Measurements from ENCODE around the gene TMEM176B.

Gene TMEM176B

DNA sequence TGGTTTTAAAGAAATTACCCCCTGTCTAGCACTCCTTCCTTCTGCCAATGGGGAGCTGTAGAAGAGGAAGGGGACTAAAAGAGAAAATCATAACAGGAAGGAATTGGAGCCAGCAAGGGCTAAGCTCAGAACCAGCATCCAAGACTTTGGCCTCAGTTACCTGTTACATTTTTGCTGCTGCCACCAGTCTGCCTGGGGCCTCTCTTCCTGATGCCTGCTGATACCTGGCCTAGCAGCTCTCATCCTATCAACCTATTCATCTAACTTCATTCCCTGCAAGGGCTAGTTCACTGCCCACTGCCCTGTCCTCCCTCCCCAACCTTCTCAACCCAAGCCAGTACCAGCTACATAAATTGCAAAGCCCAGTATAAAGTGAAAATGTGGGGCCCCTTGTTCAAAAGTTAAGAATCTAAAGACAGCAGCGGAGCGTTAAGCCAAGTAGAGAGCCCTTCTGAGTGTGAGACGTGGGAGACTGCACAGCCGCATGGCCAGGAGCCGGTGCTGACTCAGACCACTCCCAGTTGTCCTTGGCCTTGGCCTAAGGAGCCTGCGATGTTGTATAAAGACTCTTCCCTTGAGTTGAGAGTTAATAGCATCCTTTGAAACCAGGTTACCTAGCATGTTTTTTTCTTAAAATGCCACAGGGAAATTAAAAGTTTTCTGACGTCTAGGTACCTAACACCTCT is 38.9 kb upstream of the TMEM176B start:
- no peak for FAIRE-seq
- no peak for DNase-seq (ENCODE audit: insufficient read length, low spot score)
- TF ChIP-seq PAX5 (IDR thresholded peaks at IDR 0.05; ENCODE audit: insufficient read depth, low read length, severe bottlenecking) = no peak
- no peak for TF ChIP-seq POLR2AphosphoS5 (IDR thresholded peaks at IDR 0.05; ENCODE audit: low read depth, low read length)
- no peak for TF ChIP-seq POLR2A (IDR thresholded peaks at IDR 0.05; ENCODE audit: low read depth, low read length)
- no peak for TF ChIP-seq TAF1 (IDR thresholded peaks at IDR 0.05; ENCODE audit: low read depth, low read length)
- TF ChIP-seq SPI1 (IDR thresholded peaks at IDR 0.05; ENCODE audit: low read depth, low read length) = no peak
- TF ChIP-seq POU2F2 (IDR thresholded peaks at IDR 0.05; ENCODE audit: low read depth, low read length) = no peak

DNA sequence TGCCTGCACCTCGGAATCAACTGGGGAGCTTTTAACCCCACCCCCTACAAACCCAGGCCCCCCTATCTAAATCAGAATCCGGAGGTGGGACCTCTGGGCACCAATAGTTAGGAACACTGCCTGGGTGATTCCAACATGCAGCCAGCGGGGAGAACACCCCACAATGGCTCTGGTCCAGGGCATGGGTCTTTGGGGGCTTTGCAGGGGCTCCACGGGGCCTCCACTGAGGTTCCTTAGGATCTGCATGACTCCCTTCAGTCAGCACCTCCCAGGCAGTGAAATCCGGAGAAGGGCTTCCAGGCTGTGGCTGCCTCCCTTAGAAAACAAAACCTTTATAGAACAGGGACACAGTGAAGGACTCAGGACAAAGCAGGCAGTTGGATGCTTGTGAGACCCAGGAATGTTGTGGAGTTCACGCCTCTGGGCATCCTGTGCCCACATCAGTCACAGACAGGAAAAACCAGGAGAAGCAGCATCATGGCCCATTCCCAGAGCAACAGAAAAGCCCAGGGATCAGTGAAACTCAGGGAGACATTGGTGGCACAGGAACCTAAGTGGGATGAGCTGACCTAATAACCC is 35.6 kb upstream of the TMEM176B start:
- TF ChIP-seq TAF1 (IDR thresholded peaks at IDR 0.05; ENCODE audit: low read depth, low read length) = no peak
- TF ChIP-seq POLR2A (IDR thresholded peaks at IDR 0.05; ENCODE audit: low read depth, low read length) = no peak
- no peak for TF ChIP-seq PAX5 (IDR thresholded peaks at IDR 0.05; ENCODE audit: insufficient read depth, low read length, severe bottlenecking)
- TF ChIP-seq SPI1 (IDR thresholded peaks at IDR 0.05; ENCODE audit: low read depth, low read length) = no peak
- TF ChIP-seq POU2F2 (IDR thresholded peaks at IDR 0.05; ENCODE audit: low read depth, low read length) = no peak
- no peak for TF ChIP-seq POLR2AphosphoS5 (IDR thresholded peaks at IDR 0.05; ENCODE audit: low read depth, low read length)
- DNase-seq (ENCODE audit: insufficient read length, low spot score) (no peak), FAIRE-seq (no peak)

DNA sequence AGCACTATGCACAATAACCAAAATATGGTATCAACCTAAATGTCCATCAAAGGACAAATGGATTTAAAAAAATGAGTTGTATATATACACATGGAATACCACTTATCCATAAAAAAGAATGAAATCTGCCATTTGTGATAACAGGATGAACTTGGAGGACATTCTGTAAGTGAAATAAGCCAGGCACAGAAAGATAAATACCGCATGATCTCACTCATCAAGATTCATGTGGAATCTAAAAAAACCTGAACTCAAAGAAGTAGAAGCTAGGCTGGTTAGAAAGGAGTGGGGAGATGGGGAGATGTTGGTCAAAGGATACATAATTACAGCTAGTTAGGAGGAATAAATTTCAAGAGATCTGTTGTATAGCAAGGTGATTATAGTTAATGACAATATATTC is 34.9 kb upstream of the TMEM176B start:
- TF ChIP-seq PAX5 (IDR thresholded peaks at IDR 0.05; ENCODE audit: insufficient read depth, low read length, severe bottlenecking) (no peak), TAF1 (IDR thresholded peaks at IDR 0.05; ENCODE audit: low read depth, low read length) (no peak), POU2F2 (IDR thresholded peaks at IDR 0.05; ENCODE audit: low read depth, low read length) (no peak)
- no peak for FAIRE-seq
- no peak for DNase-seq (ENCODE audit: insufficient read length, low spot score)

DNA sequence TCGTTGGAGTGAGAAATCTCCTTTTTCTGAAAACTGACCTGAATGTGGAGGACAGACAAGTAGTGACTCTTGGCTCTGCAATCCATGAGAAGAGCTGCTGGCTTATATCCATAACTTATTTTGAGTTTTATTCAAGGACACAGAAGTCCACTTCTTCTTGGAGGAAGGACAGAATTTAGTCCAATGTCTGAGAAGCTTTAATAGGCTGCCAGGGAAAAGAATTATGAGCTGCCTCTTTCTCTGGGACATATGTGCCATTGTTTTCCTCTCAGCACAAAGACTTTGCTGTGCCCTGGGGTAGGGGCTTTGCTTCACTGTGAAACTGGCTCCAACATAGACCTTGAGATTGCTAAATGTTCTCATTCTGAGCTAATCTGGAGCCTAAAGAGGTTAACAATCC is 31.7 kb upstream of the TMEM176B start:
- FAIRE-seq = no peak
- DNase-seq (ENCODE audit: insufficient read length, low spot score) = no peak
- no peak for TF ChIP-seq PAX5 (IDR thresholded peaks at IDR 0.05; ENCODE audit: insufficient read depth, low read length, severe bottlenecking)
- no peak for TF ChIP-seq TAF1 (IDR thresholded peaks at IDR 0.05; ENCODE audit: low read depth, low read length)
- no peak for TF ChIP-seq POLR2AphosphoS5 (IDR thresholded peaks at IDR 0.05; ENCODE audit: low read depth, low read length)
- no peak for TF ChIP-seq SPI1 (IDR thresholded peaks at IDR 0.05; ENCODE audit: low read depth, low read length)
- no peak for TF ChIP-seq POU2F2 (IDR thresholded peaks at IDR 0.05; ENCODE audit: low read depth, low read length)
- no peak for TF ChIP-seq POLR2A (IDR thresholded peaks at IDR 0.05; ENCODE audit: low read depth, low read length)

DNA sequence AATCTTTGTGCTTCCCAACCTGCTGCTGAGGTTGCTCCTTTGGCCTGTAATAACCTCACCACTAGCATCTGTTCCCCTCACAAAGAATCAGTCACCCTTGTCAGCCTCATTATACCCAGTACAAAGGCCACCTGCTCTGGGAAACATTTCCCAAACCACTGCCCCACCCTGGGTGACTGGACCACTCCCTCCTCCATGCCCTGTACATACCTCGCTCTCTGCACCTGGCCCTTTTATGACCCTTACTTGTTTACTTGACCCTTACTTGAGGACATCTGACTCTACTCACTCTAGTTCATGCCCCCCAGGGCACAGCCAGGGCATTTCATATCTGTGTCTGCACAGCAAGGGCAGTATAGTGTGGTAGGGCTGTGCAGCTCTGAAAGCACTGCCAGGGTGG is 30.8 kb upstream of the TMEM176B start:
- DNase-seq (ENCODE audit: insufficient read length, low spot score) = no peak
- TF ChIP-seq POLR2A (IDR thresholded peaks at IDR 0.05; ENCODE audit: low read depth, low read length) (no peak), POU2F2 (IDR thresholded peaks at IDR 0.05; ENCODE audit: low read depth, low read length) (no peak), POLR2AphosphoS5 (IDR thresholded peaks at IDR 0.05; ENCODE audit: low read depth, low read length) (no peak), SPI1 (IDR thresholded peaks at IDR 0.05; ENCODE audit: low read depth, low read length) (no peak), PAX5 (IDR thresholded peaks at IDR 0.05; ENCODE audit: insufficient read depth, low read length, severe bottlenecking) (no peak), TAF1 (IDR thresholded peaks at IDR 0.05; ENCODE audit: low read depth, low read length) (no peak)

DNA sequence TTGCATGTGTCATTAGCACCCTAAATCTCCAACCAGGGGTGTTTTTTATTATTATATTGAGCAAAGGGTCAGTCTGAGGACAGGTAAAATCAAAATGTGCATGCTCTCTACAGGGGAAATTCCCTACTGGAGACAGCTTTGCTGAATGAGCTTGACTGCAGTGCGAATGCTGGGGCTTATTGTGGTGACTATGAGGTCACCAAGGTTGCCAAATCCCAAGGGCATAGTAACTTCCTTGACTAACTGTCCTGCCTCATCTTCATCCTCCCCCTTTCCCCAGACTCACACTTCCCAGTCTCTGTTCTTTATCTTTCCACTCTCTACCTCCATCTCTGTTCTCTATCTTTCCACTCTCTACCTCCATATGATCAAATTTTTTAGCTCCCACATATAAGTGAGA is 29.3 kb upstream of the TMEM176B start:
- TF ChIP-seq POLR2A (IDR thresholded peaks at IDR 0.05; ENCODE audit: low read depth, low read length) (no peak), TAF1 (IDR thresholded peaks at IDR 0.05; ENCODE audit: low read depth, low read length) (no peak), SPI1 (IDR thresholded peaks at IDR 0.05; ENCODE audit: low read depth, low read length) (no peak), POU2F2 (IDR thresholded peaks at IDR 0.05; ENCODE audit: low read depth, low read length) (no peak), POLR2AphosphoS5 (IDR thresholded peaks at IDR 0.05; ENCODE audit: low read depth, low read length) (no peak), PAX5 (IDR thresholded peaks at IDR 0.05; ENCODE audit: insufficient read depth, low read length, severe bottlenecking) (no peak)
- no peak for DNase-seq (ENCODE audit: insufficient read length, low spot score)
- no peak for FAIRE-seq

More for the DNA sequence above, 30.8 kb upstream of the TMEM176B start:
- no peak for FAIRE-seq

DNA sequence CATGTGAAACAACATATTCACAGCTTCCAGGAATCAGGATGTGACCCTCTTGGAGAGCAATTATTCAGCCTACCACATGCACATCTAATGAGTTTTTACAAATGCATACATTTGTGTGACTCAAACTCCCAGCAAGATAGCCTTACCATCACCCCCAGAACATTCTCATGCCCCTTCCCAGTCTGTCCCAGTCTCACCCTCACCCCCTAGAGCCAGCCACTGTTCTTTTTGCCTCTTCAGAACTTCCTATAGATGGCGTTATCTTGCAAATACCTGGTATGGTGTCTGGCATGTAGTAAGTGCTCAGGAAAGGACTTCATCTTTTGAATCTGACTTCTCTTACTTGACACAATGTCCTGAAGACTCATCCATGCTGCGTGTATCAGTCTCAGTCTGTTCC is 28.2 kb upstream of the TMEM176B start:
- TF ChIP-seq TAF1 (IDR thresholded peaks at IDR 0.05; ENCODE audit: low read depth, low read length) (no peak), SPI1 (IDR thresholded peaks at IDR 0.05; ENCODE audit: low read depth, low read length) (no peak), PAX5 (IDR thresholded peaks at IDR 0.05; ENCODE audit: insufficient read depth, low read length, severe bottlenecking) (no peak), POLR2A (IDR thresholded peaks at IDR 0.05; ENCODE audit: low read depth, low read length) (no peak), POLR2AphosphoS5 (IDR thresholded peaks at IDR 0.05; ENCODE audit: low read depth, low read length) (no peak), POU2F2 (IDR thresholded peaks at IDR 0.05; ENCODE audit: low read depth, low read length) (no peak)
- no peak for FAIRE-seq
- no peak for DNase-seq (ENCODE audit: insufficient read length, low spot score)

DNA sequence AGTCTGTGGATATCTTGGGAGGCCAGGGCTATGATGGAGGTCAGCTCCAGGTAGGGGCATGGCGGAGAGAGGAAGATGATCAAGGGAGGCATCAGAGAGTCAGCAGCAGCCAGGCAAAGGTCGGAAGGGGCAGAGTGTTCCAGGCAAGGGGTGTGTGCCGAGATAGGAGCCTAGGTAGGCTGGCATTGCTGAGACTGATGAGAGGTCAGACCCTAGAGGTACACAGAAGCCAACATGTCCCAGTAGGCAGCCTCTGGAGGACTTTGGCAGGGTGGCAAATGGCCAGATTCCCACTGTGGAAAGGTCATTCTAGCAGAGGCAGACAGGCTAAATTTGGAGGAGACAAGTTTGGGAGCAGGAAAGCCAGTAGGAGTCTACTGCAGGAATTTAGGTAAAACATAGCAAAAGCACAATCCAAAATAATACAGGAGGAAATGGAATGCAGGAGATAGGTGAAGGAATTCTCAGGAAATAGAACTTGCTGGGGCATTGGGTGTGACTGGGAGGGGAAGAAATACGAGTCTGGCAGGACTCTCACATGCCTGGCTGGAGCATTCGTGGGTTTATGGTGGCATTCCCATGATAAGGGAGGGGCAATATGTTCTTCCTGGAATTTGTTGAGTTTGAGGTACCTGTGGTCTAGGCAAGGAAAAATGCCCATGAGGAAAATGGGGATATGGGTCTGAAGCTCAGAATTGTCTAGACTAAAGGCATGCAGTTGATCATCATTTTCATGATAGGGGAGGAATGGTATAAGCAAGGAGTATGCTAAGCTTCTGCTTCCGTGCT is 26.1 kb upstream of the TMEM176B start:
- no peak for FAIRE-seq
- no peak for TF ChIP-seq POU2F2 (IDR thresholded peaks at IDR 0.05; ENCODE audit: low read depth, low read length)
- TF ChIP-seq POLR2AphosphoS5 (IDR thresholded peaks at IDR 0.05; ENCODE audit: low read depth, low read length) = no peak
- no peak for TF ChIP-seq POLR2A (IDR thresholded peaks at IDR 0.05; ENCODE audit: low read depth, low read length)
- TF ChIP-seq TAF1 (IDR thresholded peaks at IDR 0.05; ENCODE audit: low read depth, low read length) = no peak
- TF ChIP-seq PAX5 (IDR thresholded peaks at IDR 0.05; ENCODE audit: insufficient read depth, low read length, severe bottlenecking) = no peak
- no peak for TF ChIP-seq SPI1 (IDR thresholded peaks at IDR 0.05; ENCODE audit: low read depth, low read length)
- no peak for DNase-seq (ENCODE audit: insufficient read length, low spot score)

Data from GM12891 (cell line).